ENCODE data around the gene SHTN1. TPM values are rescaled to one million over a fixed set of nuclear protein-coding genes. Genes with fewer than 3 reads are reported as not detected.

SHTN1 gene
- total RNA-seq, 1 donor from 2014 or later, result 35.9 TPM

- DNase-seq (ENCODE audit: low read depth), result peak; percentile 65
Measured at GRCh38 chr10:116870949-116871348, 134.0 kb downstream of the SHTN1 start.

- no peak for DNase-seq (ENCODE audit: low read depth)
Measured at GRCh38 chr10:116868722-116869121, 136.3 kb downstream of the SHTN1 start.

- DNase-seq (ENCODE audit: low read depth), result no peak
Measured at GRCh38 chr10:116868198-116868676, 136.8 kb downstream of the SHTN1 start.

- DNase-seq (ENCODE audit: low read depth), result no peak
Measured at GRCh38 chr10:116866987-116867595, 137.9 kb downstream of the SHTN1 start.

- no peak for DNase-seq (ENCODE audit: low read depth)
Measured at GRCh38 chr10:116866066-116866465, 138.9 kb downstream of the SHTN1 start.

- no peak for DNase-seq (ENCODE audit: low read depth)
Measured at GRCh38 chr10:116864436-116864835, 140.6 kb downstream of the SHTN1 start.

- DNase-seq (ENCODE audit: low read depth), result no peak
Measured at GRCh38 chr10:116861796-116862195, 143.2 kb downstream of the SHTN1 start.

GRCh38 chr10:116857156-116857555 lies 147.8 kb downstream of the SHTN1 start:
- DNase-seq (ENCODE audit: low read depth), result no peak

- DNase-seq (ENCODE audit: low read depth), result no peak
Measured at GRCh38 chr10:116853701-116854100, 151.3 kb downstream of the SHTN1 start.

GRCh38 chr10:116853287-116853686 lies 151.7 kb downstream of the SHTN1 start:
- no peak for DNase-seq (ENCODE audit: low read depth)

- DNase-seq (ENCODE audit: low read depth), result no peak
Measured at GRCh38 chr10:116852246-116852645, 152.7 kb downstream of the SHTN1 start.

GRCh38 chr10:116850058-116850611 lies 154.9 kb downstream of the SHTN1 start:
- no peak for DNase-seq (ENCODE audit: low read depth)

- peak; percentile 80 for DNase-seq (ENCODE audit: low read depth)
Measured at GRCh38 chr10:116849248-116850057, 155.5 kb downstream of the SHTN1 start, which contains the start of gene ENO4. ENO4 (plus strand) TSS chr10:116849499; CDS start chr10:116849567, 68 bp downstream.

- no peak for DNase-seq (ENCODE audit: low read depth)
Measured at GRCh38 chr10:116848944-116849247, 156.1 kb downstream of the SHTN1 start.

- DNase-seq (ENCODE audit: low read depth), result peak; percentile 24
Measured at GRCh38 chr10:116848032-116848943, 156.7 kb downstream of the SHTN1 start.

- no peak for DNase-seq (ENCODE audit: low read depth)
Measured at GRCh38 chr10:116845823-116846222, 159.2 kb downstream of the SHTN1 start.

- no peak for DNase-seq (ENCODE audit: low read depth)
Measured at GRCh38 chr10:116840389-116841075, 164.5 kb downstream of the SHTN1 start.

GRCh38 chr10:116838143-116838725 lies 166.8 kb downstream of the SHTN1 start:
- DNase-seq (ENCODE audit: low read depth), result no peak

GRCh38 chr10:116836902-116837523 lies 168.0 kb downstream of the SHTN1 start:
- no peak for DNase-seq (ENCODE audit: low read depth)

- DNase-seq (ENCODE audit: low read depth), result no peak
Measured at GRCh38 chr10:116836083-116836482, 168.9 kb downstream of the SHTN1 start.

Data from renal cortical epithelial cell (primary cell).